ENCODE data around the gene PHACTR3.

DNA sequence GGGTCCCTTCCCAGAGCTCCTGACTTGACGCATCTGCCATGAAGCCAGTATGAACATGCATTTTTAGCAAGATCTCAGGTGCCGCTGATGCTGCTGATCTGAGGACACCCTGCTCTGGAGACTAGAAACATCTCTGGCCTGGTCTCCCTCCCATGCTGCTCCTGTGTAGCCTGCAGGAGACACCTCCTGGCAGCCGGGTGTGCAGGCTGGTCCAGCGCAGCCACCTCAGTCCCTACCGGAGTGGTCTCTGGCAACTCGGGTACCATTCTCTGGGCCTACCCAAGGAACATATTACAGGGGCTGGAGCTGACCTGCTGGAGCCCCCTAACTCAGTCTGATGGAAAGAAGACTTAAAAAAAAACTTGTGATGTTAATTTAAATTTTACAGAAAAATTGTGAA lies 20.1 kb downstream of the PHACTR3 start:
- TF ChIP-seq EZH2 (IDR thresholded peaks at IDR 0.05; ENCODE audit: insufficient read depth, low read length) (no peak), CTCF (IDR thresholded peaks at IDR 0.05; ENCODE audit: insufficient read depth, low read depth, low read length) (no peak)

Measured in astrocyte (in vitro differentiated cells and primary cell).